Measurements from ENCODE around the gene SGSH.

DNA sequence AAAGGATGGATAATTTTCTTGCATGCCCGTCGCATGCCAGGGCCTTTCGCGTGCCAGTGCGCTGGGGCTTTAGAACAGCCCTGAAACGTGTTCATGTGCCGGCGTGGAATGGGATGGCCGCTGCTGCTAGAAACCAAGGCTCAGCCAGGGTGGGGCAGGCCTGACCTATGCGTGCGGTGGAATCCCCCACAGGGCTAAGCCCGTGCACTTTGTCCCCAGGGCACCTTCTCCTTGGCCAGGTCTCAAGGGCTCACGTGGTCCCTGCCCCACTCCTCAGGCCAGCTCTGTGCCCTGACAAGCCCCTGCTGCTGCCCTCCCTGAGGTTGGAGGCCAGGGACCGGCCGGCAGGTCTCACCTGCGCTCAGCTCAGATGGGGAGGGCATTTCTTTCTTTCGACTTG, 27.4 kb upstream of the SGSH start:
- no peak for TF ChIP-seq EZH2 (IDR thresholded peaks at IDR 0.05; ENCODE audit: borderline replicate concordance, low read length)
- TF ChIP-seq, protein P1, sequence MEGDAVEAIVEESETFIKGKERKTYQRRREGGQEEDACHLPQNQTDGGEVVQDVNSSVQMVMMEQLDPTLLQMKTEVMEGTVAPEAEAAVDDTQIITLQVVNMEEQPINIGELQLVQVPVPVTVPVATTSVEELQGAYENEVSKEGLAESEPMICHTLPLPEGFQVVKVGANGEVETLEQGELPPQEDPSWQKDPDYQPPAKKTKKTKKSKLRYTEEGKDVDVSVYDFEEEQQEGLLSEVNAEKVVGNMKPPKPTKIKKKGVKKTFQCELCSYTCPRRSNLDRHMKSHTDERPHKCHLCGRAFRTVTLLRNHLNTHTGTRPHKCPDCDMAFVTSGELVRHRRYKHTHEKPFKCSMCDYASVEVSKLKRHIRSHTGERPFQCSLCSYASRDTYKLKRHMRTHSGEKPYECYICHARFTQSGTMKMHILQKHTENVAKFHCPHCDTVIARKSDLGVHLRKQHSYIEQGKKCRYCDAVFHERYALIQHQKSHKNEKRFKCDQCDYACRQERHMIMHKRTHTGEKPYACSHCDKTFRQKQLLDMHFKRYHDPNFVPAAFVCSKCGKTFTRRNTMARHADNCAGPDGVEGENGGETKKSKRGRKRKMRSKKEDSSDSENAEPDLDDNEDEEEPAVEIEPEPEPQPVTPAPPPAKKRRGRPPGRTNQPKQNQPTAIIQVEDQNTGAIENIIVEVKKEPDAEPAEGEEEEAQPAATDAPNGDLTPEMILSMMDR (conservative IDR thresholded peaks at IDR 0.05 in 1 of 2, IDR thresholded peaks at IDR 0.05 in 1 of 2; ENCODE audit: extremely low read depth in 1 of 2, insufficient read depth in 1 of 2, low read depth in 1 of 2, low read length in 2 of 2): no peak

Data from mammary epithelial cell (primary cell).